GM21528 (cell line): ENCODE results near the gene PTPRJ.

ENCODE experiments used
- ATAC-seq: cut with Tn5 transposase; IDR thresholded peaks from one replicate; pipeline ENCODE4 v1.9.1; 2021; ENCODE audit warnings: mild to moderate bottlenecking, moderate library complexity; ENCODE audit not compliant: unreplicated experiment, low FRiP score

The PTPRJ gene

DNA sequence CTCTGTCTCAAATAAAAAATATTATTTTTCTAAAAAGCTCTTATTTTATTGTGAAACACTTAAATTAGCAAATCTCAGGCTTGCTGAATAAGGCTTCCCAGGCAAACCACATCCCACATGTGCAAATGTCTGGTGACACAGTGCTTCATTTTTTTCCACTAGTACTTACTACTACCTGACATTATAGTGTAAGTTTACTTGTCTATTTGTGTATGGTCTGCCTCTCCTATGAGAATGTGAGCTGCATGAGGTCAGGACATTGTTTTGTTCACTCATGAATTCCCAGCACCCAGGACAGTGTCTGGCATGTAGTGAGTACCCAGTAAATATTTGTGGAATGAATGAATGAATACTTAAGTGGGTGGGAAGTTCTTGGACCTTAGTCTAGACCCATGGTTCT is 103.1 kb downstream of the PTPRJ start:
- ATAC-seq: no peak

DNA sequence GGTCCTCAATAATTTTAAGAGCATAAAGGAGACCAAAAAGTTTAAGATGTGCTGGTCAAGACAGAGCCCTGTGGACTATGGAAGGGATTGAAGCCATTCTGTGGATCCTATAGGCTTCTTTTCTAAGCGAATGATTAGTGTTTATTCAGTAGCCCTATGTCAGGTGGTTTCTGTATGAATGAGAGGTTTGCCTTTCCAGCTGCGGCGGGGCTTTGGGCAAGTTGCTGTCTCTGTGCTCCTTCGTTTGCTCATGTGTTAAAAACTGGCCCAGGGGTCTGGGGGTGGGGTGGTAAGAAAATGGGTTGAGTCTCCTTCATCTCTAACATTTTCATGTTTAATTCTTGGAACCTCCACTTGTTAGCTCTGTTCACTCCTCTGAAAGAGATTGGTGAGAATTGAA is 105.3 kb downstream of the PTPRJ start:
- ATAC-seq: no peak

DNA sequence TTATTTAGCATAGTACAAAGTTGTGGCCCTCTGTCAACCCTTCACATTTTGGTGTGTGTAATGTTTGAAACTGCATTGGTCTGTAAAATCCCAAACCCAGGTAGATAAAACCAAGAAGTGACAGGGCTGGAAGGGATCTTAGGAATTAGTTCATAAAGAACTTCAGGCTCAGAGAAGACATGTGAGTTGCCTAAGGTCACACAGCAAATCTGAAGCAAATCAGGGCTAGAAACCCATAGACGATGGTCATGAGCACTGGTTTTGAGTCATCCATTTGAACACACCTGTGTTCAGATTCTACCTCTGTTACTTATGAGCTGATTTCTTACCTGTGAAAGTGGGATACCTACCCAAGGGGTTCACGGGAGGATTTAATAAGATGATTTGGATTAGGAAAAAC is 107.1 kb downstream of the PTPRJ start:
- ATAC-seq: no peak

DNA sequence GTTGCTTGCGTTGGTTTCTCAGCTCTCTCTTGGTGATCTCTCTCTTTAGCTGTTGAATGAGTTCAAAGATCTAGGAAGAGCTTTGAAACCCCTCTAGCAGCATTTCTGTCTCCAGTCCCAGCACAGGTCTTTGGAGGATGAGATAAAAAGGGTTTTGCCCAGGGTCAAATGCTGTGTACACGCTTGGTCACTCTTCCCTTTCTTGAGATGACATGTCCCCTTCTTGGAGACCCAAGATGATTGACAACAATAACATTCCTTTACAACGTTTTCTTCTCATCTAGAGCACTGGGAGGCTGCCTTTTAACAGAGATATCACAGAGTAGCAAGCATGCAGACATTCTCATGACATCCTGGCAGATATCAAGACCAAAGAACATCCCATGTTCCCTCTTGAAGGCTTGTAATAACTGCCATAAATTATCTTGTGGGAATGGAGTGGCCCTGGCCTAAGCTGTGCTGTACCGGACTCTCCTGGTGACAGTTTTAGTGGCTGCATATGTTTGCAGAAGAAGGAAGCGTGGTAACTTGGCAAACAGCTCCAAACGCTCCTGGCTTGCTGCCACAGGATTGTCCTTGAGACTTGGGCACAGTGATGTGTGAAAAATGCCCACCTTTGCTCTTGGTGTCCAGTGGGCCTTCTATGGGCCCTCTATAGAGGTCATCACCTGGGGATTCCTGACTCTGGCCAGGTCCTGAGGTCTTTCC is 107.8 kb downstream of the PTPRJ start:
- ATAC-seq: no peak

DNA sequence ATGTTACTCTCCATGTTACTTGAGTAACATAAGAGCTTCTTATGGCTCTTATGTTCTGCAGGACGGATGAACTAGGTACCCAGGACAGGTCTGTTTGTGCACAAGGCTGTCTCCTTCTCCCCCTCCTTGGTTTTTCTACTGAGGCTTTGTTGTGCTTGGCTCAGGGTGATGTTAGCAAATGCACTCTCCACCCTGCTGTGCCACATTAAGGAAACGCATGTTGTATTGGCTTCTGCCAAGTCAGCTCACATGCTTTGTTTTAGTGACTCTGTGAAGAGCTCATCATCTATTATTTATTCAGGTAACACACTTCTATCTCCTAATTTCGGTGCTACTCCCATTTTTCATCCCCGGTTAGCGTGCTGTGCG is 108.3 kb downstream of the PTPRJ start:
- no peak for ATAC-seq

DNA sequence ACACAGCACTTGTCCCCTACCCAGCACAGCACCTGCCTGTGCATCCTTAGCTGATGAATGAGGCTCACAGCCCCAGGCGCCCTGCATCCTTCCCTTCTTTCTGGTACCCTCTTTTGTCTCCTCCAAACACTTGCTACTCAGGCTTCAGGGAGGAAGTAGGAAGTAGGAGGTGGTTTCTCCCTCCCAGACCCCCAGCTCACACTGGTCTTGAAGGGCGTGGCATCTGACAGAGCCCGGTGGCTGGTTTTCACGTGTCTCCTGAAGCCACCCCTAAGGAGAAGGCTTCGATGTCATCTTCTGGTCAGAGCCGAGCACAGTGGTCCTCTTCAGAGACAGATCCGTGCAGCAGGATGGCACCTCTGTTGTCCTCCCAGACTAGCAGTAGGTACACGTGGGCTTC is 109.8 kb downstream of the PTPRJ start:
- no peak for ATAC-seq

DNA sequence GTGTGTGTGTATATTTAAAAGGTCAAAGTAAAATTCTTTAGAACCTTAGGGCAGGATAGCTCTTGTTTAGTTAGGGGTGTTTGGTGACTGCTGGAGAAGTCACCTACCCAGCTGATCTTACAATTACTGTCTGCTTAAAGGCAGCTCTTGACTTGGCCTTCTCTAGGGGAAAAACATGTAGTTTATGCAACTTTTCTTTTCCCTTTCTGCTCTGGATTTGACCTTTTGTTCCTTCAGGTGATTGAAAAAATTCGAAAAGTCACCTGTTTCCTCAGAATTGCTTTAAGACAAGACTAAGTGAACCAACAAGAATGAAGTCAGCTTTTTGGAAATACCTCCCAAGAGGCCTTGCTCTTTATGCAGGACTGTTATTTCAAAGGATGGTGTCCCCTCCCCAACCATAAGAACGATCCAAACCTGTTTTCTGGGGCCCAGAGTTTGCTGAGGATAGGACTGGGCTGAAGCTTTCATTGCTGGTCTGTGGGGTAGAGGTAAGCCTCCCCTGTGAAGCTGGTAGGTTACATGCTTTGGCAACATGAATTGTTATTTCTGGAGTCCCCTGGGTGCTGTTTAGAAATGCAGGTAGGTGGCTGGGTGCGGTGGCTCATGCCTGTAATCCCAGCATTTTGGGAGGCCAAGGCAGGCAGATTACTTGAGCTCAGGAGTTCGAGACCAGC is 111.2 kb downstream of the PTPRJ start:
- no peak for ATAC-seq

DNA sequence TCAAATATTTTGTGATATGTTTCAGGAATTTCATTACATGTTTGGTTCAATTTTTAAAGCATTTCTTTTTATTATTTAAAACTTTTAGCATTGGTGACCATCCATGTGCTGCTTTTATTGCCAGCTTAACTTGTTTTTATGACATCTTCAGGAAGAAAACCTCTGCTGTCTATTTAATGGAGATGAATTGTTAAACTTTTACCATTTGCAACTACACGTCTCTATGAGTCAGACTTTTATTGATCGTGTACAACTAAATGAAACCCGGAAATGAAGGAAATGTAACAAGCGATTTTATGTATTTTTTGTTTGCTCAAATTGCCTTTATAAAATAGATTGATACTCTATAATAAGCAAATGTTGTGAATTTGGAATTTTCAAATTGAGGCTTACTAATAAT is 113.0 kb downstream of the PTPRJ start:
- ATAC-seq: no peak

DNA sequence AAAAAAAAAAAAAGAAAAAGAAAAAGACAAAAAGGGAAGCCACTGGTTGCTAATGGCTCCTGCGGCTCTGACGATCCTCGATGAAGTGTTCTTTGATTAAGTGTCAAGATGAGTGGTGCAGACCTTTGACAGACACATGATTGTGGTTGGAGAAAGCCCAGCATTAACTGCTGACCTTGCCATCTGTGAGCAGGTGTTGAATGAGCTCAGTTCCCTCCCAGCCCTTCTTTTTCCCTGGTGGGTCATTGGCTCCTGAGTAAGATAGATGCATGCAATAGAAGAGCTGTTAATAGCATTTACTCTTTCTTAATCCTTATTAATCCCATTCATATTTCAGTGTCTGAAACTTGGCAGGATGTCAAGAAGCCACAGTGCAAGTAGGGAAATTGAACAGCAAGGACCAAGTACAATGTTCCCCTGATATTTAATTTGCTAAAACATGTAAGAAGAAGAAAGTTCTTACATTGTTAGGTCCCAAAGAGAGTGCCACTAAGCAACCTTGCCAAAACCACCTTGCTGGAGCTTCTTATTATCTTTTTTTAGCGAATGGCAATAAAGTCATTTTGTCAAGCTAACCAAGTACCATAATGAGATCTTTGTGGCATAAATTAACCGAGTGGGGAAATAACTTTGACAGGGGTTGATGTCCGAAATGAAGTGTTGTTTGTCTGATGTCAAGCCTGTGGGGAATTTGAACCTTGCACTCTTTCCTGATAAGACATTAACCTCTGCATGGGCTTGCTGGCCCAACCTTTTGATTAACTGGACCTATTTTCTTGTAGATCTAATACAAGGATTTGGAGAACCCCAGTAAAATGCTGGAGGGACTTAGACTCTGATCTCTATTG is 113.7 kb downstream of the PTPRJ start:
- ATAC-seq: no peak

DNA sequence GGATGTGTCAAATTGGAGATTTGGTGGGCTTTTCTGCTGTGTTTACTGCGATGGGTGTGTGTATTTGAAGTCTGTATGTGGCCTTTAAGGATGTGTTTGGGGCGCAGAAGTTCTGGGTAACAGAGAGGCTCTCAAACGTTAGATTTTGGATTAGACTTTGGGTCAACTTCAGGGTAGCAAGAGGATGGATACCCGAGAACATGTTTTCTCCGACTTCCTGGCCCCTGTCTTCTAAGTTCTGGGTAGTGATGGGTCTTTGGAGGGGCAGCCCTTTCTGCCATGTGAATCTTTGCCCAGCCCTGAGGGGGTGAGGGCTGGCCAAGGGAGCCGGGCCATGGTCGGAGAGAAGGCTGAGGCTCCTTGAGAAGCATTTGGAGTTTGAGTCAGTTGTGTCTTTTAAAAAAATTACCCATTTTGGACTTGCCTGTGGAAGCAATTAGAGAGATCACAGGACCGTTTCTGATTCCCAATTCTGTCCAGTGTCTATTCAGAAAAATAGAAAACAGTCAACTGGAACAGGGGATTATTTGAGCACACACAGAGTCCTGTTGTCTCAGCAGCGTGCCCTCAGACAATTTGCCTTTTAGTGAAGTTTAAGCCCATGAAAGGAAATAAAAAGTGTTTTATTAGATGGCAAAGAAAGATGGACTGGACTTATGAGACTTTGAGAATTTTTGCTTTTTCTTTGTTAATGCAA is 114.4 kb downstream of the PTPRJ start:
- no peak for ATAC-seq

DNA sequence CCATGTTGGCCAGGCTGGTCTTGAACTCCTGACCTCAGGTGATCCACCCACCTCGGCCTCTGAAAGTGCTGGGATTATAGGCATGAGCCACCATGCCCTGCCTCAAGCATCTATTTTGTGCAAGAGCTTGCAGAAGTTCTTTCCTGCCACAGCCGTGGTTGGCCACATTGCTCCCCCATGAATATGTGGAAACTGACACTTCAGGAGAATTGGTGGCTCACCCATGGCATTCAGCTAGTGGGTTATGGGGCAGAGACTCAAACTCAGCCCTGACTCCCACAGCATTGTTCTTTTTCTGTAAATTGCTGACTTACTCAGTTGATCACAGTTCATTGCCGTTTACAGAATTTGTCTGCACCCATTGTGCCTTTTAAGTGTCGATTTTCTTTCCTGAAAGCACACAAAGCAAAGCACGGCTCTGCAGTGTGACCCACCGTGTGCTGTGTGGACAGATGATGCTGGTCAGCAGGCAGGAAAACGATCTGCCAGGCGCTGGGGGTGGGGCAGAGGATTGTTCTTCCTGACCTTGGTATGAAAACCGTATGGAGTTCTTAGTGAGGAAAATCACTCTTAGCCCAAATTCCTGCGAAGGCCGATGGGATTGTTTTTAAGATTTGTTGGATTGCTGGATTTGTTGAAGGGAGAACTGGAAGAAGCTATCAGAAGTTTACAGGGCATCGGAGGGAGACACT is 115.6 kb downstream of the PTPRJ start:
- ATAC-seq: no peak

DNA sequence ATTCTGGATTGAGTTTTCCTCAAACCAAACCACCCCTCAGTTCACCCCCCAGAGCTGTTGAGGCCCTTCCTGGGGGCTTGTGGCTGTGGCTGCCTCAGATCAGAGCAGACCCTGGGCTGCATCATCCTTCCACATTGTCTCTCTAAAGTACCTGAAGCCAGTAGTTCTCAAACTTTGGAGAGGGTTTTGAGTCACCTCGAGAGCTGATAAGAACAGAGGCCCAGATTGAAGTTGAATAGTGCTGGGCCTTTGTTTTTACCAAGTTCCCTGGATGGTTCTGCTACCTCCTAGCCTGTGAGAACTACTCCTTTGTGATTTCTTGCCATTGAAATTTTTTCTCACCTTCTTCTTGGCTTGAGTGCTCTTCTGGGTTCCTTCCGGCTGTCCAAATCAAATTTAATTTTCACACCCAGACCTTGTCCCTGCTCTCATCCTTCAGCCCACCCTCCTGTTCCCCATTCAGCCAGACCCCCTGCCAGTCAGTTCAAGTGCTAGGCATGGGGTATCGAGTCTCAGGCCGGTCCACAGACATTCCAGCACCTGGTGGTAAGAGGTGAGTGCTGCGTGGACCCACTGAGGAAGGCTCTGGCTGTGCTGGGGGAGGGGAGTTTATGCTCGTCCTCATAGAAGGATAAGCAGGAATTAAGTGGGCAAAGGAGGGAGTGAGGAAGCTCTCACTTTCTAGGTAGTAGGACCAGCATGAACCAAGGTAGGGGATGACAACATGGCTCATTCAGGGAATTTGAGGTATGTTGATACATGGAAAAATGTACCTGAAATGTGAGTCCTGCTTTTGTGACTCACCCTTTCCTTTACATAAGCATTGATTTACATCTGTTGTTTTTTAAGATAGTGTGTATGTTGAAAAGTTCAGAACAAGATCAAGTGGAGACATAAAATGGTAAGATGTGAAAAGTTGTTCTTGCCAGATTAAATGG is 116.5 kb downstream of the PTPRJ start:
- ATAC-seq: no peak

DNA sequence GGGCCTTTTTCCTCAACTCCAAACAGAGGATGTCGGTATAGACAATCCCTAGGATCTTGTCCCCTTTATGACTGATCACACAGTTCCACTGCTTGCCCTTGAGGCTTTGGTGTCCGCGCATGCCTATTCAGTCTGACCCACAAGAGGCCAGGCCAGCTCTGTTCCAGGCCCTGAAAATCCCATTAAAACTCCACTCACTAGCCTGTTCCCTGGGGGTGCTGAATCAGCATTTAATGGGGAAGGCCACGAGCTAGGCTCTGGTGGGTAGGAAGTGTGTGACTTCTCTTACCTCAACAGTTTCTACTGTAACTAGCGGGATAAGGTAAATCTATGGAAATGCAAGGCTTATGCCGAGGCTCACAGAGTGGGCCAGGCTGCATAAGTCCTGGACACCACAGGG is 117.7 kb downstream of the PTPRJ start:
- no peak for ATAC-seq

DNA sequence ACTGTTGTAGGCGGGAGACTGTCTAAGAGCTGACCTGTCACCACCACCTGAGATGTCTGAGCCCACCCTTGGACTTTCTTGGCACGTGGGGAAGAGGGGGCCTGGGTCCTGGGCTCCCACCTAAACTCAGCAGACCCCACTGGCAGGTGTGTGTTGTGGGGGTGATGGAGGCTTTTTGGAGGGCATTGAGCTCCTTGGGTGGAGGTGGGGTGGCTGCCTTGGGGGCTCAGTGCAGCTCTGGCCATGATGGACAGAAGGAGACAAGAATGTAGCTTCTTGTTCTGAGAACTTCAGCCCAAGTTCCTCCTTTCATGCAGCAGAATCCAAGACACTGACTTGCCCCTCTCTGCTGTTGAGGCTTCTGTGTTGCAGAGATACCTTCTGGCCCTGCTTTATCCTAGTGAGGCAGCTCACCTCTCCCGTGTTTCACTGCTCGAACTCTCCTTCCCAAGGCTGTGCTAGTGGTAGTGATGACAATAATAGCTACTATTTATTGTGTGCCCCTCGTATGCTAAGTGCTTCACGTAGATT is 119.6 kb downstream of the PTPRJ start:
- ATAC-seq: no peak

DNA sequence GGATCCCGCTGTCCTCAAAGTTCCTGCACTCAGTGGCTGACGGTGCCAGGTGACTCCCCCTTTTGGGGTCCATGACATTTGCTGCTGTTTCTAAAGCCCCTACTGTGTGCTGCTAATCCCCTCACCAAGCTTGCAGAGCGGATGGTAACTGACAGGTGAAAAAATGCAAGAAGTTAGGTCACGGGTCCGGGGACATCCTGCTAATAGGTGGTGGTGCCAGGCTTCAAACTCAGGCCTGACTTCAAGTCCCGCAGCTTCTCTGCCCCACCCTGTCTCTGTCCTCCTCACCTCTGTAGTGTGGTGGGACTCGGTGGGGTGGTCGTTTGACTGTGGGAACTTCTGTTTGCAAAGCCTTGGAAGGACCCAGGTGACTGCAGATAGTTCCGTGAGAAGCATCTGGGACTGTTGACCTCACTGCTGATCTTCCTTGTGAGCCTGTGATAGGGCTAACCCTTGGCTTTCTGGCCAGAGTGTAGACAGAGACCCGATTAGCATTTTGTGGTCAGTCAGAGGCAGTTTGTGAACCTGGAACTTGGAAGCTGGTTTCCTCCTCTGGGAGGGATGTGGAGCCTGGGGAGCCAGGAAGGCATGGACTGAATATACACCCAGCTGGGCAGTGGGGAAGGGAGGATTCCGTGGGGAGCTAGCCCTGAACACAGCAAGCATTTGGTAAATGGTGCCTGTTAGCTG is 120.8 kb downstream of the PTPRJ start:
- no peak for ATAC-seq

DNA sequence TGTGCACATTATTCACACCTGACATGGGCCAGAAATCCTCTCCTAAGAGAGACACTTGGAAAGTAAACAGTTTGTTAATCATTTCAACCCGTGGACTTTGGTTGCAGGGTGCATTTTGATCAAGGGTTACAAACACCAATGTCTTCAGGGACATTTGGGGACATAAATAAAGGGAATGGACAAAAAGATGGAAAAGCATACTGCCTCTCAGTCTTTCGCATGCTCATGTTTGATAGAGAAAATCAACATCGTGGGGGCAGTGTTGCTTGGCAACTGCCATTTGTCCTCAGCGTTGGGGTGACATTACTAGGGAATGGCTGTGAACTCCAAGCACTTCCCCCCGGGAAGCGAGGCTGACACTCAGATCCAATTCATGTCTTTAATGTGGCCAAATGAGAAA is 121.6 kb downstream of the PTPRJ start:
- no peak for ATAC-seq

DNA sequence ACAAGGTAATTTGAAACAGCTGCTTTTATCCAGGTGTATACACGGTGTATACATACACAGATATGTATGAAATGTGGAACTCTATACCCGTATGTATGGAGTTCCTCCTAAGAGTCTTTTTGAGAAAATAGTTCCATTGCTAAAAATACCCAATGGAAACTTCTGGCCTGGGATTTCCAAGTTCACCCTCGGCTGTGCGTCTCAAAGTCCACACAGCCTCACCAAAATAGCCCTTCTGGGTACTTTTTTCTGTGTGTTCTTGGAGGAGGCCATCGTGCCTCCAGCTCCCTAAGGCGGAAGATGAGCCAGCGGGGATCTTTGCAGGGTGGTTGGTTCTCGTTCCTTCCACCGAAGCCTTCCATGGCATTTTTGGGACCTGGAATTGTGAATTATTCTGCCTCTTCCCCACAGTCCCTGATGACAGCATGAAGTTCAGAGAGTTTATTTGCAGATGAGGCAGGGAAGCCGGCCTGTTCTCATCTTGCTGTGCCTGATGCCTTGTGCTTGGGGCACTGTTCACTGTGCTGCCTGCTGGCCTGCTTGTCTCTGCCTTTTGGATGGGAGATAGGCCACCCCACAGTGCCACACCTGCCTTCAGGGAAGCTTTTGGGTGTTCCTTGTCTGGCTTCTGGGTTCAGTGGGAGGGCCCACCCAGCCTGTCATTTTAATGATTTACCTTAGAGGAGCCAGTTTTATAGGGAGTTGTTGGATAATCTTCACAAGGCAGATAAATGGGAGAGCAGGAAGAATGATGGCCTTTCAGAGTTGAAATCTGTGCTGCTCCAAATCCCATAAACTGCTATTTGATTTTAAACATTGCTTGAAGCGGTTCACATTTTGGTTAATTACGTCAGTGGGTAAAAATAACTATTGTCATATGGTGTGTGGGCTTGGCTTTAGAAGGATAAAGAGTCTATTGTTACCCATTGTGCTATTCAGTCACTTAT is 123.5 kb downstream of the PTPRJ start:
- no peak for ATAC-seq

DNA sequence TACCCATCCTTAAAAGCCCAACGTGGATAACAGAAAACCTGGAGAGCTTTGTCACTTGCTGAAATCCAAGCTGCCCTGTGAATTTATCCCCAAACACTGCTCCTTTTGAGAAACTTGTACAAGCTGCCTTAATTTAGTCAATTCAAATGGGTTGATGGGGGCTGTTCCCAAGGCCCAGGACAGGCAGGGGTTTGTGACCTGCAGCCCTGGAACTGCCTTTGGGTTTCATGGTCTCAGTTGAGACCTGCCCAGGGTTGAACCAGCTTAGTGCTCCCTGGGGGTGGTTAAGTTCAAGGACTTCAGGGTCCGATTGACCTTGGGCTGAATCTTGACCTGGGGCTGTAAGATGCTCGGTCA is 124.2 kb downstream of the PTPRJ start:
- ATAC-seq: no peak
